ENCODE data around the gene ST6GALNAC5. TPM values are rescaled to one million over a fixed set of nuclear protein-coding genes. Genes with fewer than 3 reads are reported as not detected.
"Not testable (repeated sequence)": the region's sequence is repeated elsewhere in the genome, so short reads cannot be mapped to it uniquely, and the experiment has no call there.

The ST6GALNAC5 gene
- total and polyA plus RNA-seq, 2 of the 13 experiments (the other 11 are each of a cell fraction or from before 2014, with no cell fraction given) = not detected

DNA sequence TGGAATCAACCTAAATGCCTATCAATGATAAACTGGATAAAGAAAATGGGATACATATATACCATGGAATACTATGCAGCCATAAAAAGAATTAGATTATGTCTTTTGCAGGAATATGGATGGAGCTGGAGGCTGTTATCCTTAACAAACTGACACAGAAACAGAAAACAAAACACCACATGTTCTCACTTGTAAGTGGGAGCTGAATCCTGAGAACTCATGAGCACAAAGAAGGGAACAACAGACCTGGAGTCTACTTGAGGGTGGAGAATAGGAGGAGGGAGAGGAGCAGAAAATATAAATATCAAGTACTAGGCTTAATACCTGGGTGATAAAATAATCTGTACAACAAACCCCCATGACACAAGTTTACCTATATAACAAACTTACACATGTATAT is 44.3 kb upstream of the ST6GALNAC5 start:
- H3K27ac ChIP-seq (ENCODE audit: extremely low read length, insufficient read depth, low read length); intact Hi-C loops (cut with micrococcal nuclease; ENCODE audit: unreplicated experiment); in situ Hi-C loops (cut with HindIII; ENCODE audit: extremely low pct_ligation_motif_present, low pct_unique_long_range_greater_than_20kb); H3K9ac ChIP-seq (ENCODE audit: insufficient read depth, low read depth, low read length); H3K4me1 ChIP-seq (ENCODE audit: insufficient read depth, low read length); H3K27me3 ChIP-seq (ENCODE audit: control insufficient read depth in 1 of 2, insufficient read depth in 2 of 2, low read length in 2 of 2); H3K36me3 ChIP-seq (replicated peaks in 1 of 2; ENCODE audit: control insufficient read depth in 1 of 2, insufficient read depth in 2 of 2, low read length in 2 of 2); H3K4me2 ChIP-seq (ENCODE audit: low read depth, low read length); H2AFZ ChIP-seq (ENCODE audit: low read length); H3K4me3 ChIP-seq (replicated peaks in 1 of 3; ENCODE audit: insufficient read depth in 1 of 3, low read depth in 2 of 3, low read length in 3 of 3); BruUV-seq (replicated peaks); DNase-seq (ENCODE audit: low spot score); POLR2A ChIA-PET; FAIRE-seq; H3K79me2 ChIP-seq (ENCODE audit: insufficient read depth, low read length); H3K9me3 ChIP-seq (ENCODE audit: low read length); ATAC-seq; H4K20me1 ChIP-seq (ENCODE audit: insufficient read depth, low read length); CTCF ChIA-PET (ENCODE audit: low intra/inter-chr PET ratio, low total read pairs): not testable (repeated sequence)

- Histone ChIP-seq H3K79me2 (ENCODE audit: insufficient read depth, low read length) (no peaks in the 10 kb centered on the region), H3K4me3 (replicated peaks in 1 of 3; ENCODE audit: insufficient read depth in 1 of 3, low read depth in 2 of 3, low read length in 3 of 3) (no peak overlapping the region), H4K20me1 (ENCODE audit: insufficient read depth, low read length) (no peaks in the 10 kb centered on the region), H3K9ac (ENCODE audit: insufficient read depth, low read depth, low read length) (no peak overlapping the region), H2AFZ (ENCODE audit: low read length) (no peak overlapping the region), H3K4me1 (ENCODE audit: insufficient read depth, low read length) (no peaks in the 10 kb centered on the region), H3K27me3 (ENCODE audit: control insufficient read depth in 1 of 2, insufficient read depth in 2 of 2, low read length in 2 of 2) (no peaks in the 10 kb centered on the region), H3K4me2 (ENCODE audit: low read depth, low read length) (no peak overlapping the region), H3K9me3 (ENCODE audit: low read length) (no peaks in the 10 kb centered on the region), H3K36me3 (replicated peaks in 1 of 2; ENCODE audit: control insufficient read depth in 1 of 2, insufficient read depth in 2 of 2, low read length in 2 of 2) (no peaks in the 10 kb centered on the region), H3K27ac (ENCODE audit: extremely low read length, insufficient read depth, low read length) (no peak overlapping the region)
- no peak for FAIRE-seq
- POLR2A ChIA-PET = no interaction called here
- no peak for ATAC-seq
- in situ Hi-C loops (cut with HindIII; ENCODE audit: extremely low pct_ligation_motif_present, low pct_unique_long_range_greater_than_20kb) (no loop called here), intact Hi-C loops (cut with micrococcal nuclease; ENCODE audit: unreplicated experiment) (no loop called here)
- DNase-seq (ENCODE audit: low spot score) = no peak
- CTCF ChIA-PET (ENCODE audit: low intra/inter-chr PET ratio, low total read pairs) = no interaction called here
- TF ChIP-seq SRY (CRISPR knock-in tag; IDR thresholded peaks at IDR 0.05) (no peak), ATF6 (CRISPR knock-in tag; conservative IDR thresholded peaks at IDR 0.05) (no peak), KMT2A (CRISPR knock-in tag; IDR thresholded peaks at IDR 0.05) (no peak), ZSCAN25 (CRISPR knock-in tag; IDR thresholded peaks at IDR 0.05) (no peak), ZNF629 (CRISPR knock-in tag; conservative IDR thresholded peaks at IDR 0.05) (no peak), ZSCAN30 (CRISPR knock-in tag; IDR thresholded peaks at IDR 0.05) (no peak)
- TF ChIP-seq, protein P1, sequence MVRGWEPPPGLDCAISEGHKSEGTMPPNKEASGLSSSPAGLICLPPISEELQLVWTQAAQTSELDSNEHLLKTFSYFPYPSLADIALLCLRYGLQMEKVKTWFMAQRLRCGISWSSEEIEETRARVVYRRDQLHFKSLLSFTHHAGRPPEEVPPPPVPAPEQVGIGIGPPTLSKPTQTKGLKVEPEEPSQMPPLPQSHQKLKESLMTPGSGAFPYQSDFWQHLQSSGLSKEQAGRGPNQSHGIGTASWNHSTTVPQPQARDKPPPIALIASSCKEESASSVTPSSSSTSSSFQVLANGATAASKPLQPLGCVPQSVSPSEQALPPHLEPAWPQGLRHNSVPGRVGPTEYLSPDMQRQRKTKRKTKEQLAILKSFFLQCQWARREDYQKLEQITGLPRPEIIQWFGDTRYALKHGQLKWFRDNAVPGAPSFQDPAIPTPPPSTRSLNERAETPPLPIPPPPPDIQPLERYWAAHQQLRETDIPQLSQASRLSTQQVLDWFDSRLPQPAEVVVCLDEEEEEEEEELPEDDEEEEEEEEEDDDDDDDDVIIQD (CRISPR knock-in tag; IDR thresholded peaks at IDR 0.05; ENCODE audit: low read depth) = no peak
- BruUV-seq (replicated peaks) = no TSS peak
These were observed 43.2 kb upstream of the ST6GALNAC5 start for GRCh38 chr1:76824106-76824505.

Measured in HepG2 (cell line).